ENCODE data around the gene GIT1.

DNA sequence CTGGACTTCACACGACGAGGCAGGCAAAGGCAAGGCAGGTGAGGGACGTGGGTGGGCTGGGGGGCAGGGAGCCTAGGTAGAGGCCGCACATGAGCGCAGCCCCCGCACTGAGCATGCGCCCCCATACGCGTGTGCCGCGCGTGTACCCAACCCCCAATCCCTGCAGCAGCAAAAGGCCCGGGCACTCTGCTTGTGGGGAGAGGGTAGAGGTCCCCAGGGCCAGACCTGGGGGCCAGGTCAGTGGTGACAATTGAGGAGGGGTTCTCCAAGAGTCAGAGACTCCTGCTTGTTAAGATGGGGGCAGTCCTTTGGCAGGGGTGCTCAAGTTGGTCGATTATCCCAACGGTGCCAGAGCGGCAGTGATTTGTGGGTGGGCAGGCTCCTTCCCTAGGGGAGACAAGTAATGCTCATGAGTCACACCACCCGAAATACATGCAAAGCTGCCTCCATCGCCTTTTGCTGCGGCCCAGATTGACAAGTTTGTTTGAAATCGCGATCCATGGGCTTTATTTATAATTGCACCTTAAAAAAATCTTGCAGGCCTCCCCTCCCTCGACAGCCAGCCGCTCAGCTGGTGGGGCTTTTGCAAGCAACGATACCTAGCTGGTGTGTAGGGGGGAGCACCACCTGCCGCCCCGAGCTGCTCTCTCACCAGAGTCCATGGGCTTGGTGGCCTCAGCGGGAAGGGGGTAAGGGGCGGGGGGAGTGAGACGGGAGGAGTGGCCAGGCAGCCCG lies 1.1 kb upstream of the GIT1 start:
- TF ChIP-seq POLR2A (IDR thresholded peaks at IDR 0.05; ENCODE audit: low read depth) = no peak
- TF ChIP-seq, protein P1, sequence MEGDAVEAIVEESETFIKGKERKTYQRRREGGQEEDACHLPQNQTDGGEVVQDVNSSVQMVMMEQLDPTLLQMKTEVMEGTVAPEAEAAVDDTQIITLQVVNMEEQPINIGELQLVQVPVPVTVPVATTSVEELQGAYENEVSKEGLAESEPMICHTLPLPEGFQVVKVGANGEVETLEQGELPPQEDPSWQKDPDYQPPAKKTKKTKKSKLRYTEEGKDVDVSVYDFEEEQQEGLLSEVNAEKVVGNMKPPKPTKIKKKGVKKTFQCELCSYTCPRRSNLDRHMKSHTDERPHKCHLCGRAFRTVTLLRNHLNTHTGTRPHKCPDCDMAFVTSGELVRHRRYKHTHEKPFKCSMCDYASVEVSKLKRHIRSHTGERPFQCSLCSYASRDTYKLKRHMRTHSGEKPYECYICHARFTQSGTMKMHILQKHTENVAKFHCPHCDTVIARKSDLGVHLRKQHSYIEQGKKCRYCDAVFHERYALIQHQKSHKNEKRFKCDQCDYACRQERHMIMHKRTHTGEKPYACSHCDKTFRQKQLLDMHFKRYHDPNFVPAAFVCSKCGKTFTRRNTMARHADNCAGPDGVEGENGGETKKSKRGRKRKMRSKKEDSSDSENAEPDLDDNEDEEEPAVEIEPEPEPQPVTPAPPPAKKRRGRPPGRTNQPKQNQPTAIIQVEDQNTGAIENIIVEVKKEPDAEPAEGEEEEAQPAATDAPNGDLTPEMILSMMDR (IDR thresholded peaks at IDR 0.05) = no peak

Data from esophagus muscularis mucosa (tissue), 3 donors.